Bronchial epithelial cell (primary cell): ENCODE measurements around the gene MCM3AP. TPM values are rescaled to one million over a fixed set of nuclear protein-coding genes. Genes with fewer than 3 reads are reported as not detected.
A peak's percentile ranks its signal among the peaks of the same experiment; 100 is the strongest.

Source experiments
- DNase-seq: peaks from one replicate; pipeline ENCODE4 v3.0.0-alpha.2; 2010; ENCODE audit warnings: low read depth
- FAIRE-seq: peaks from 2 replicates; lab custom pipeline; 2011; peaks lifted over from hg19 to GRCh38; lab: Jason Lieb, UNC
- H3K27me3 ChIP-seq: 2 replicates; pipeline ENCODE4 v1.5.1; 2011; ENCODE audit warnings: low read length; ENCODE audit not compliant: control insufficient read depth, insufficient read depth
- H3K36me3 ChIP-seq: 2 replicates; pipeline ENCODE4 v1.5.1; 2011; ENCODE audit warnings: low read length; ENCODE audit not compliant: control insufficient read depth, insufficient read depth
- H3K4me3 ChIP-seq: 2 replicates; pipeline ENCODE4 v1.5.1; 2011; ENCODE audit warnings: mild to moderate bottlenecking, low read depth, low read length, control low read depth
- CTCF ChIP-seq: IDR thresholded peaks from 2 replicates; pipeline ENCODE4 v1.5.1; 2011; ENCODE audit warnings: mild to moderate bottlenecking, moderate library complexity, low read length, control low read depth, inconsistent platforms; ENCODE audit not compliant: insufficient read depth, severe bottlenecking
- total RNA-seq: library from RNA; depleted of rRNA; stranded (reverse); fragments of >200 nt; gene quantifications from 2 replicates; pipeline ENCODE4 v1.2.1, GENCODE V29; 2014

The MCM3AP gene
- total RNA-seq, 1 donor from 2014 or later = 70.8 TPM

- FAIRE-seq = no peak
- DNase-seq = no peak
- no peak for TF ChIP-seq CTCF
- Histone ChIP-seq H3K4me3 (no peak overlapping the region), H3K27me3 (no peaks in the 10 kb centered on the region), H3K36me3 (peaks cover 39% of the 10 kb centered on the region)
These were observed 30.2 kb downstream of the MCM3AP start for GRCh38 chr21:46255166-46255565.

DNA sequence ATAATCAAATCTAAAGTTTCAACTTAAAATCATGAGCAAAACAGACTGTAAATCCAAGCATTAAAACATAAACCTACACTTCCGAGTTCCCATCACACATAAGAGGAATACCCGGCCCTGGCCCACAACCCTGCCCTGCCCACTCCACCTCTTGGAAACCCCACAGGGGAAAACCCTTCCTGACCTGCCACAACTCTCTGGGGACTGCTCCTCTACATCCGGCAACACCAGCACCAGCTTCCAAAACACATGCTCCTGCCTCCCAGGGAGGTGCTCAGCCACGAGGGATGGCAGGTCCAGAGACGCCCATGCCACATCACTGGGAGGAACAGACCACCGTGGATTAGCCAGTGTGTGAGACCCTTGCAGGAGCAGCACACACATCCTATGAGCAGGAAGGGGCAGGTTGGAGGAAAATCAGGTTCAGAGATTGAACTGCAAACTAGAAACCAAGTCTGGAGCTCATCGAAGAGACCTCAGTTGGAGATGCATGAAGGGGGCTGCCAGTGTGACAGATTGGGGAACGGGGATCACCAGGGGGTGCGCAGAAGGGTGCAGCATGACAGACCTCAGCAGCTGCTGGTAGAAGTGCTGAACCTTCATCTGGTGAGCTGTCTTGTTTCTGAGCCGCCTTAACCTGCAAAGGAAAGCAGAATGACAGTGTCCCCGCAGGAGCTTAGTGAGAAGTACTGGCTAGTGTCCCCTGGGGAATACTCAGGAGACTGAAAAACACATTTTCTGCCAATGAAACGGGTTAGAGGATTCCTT is 31.0 kb downstream of the MCM3AP start:
- no peak for DNase-seq
- H3K36me3 ChIP-seq = peaks cover 40% of the 10 kb centered on the region
- no peak for TF ChIP-seq CTCF
- no peak overlapping the region for H3K4me3 ChIP-seq
- FAIRE-seq = no peak
- no peaks in the 10 kb centered on the region for H3K27me3 ChIP-seq

GRCh38 chr21:46253610-46254124 is 31.7 kb downstream of the MCM3AP start:
- Histone ChIP-seq H3K36me3 (peaks cover 35% of the 10 kb centered on the region), H3K4me3 (no peak overlapping the region), H3K27me3 (no peaks in the 10 kb centered on the region)
- peak; percentile 13 for FAIRE-seq
- no peak for TF ChIP-seq CTCF
- DNase-seq = no peak

- H3K27me3 ChIP-seq = no peaks in the 10 kb centered on the region
- H3K36me3 ChIP-seq = peaks cover 38% of the 10 kb centered on the region
- FAIRE-seq = no peak
- H3K4me3 ChIP-seq = no peak overlapping the region
- no peak for DNase-seq
- TF ChIP-seq CTCF = no peak
These were observed 32.6 kb downstream of the MCM3AP start for GRCh38 chr21:46252840-46253239.

DNA sequence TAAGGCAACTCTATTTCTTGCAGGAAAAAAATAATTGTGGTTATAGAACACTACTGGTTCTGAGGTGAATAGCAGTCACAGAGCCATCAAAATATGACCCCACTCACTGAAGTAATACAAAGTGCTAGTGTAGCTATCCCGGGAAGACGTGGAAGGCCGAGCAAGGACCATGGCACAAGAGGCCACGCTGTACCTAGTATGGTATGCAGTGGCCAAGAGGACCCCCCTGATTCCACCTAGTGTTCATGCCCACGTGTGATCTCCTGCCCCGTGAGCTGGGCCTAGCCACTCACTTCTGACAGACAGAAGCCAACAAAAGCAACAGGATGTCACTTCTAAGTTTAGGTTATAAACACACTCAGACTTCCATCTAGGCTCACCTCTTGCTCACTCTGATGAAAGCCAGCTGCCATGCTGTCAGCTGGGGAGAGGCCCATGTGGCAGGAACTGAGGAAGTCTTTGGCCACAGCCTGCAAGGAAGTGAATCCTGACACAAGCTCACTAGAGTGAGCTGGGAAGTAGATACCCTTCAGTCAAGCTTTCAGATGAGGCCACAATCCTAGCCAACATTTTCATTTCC is 35.2 kb downstream of the MCM3AP start:
- H3K36me3 ChIP-seq = peaks cover 30% of the 10 kb centered on the region
- no peak for TF ChIP-seq CTCF
- H3K4me3 ChIP-seq = no peak overlapping the region
- H3K27me3 ChIP-seq = no peaks in the 10 kb centered on the region
- FAIRE-seq (no peak), DNase-seq (no peak)
